Activated CD4-positive, alpha-beta T cell treated with anti-CD3 and anti-CD28 coated beads, Interleukin-2, amount 10 ng/mL, durations not matched to agents 7 days and 5 days (primary cell): ENCODE measurements around the gene TKFC. TPM values are rescaled to one million over a fixed set of nuclear protein-coding genes. Genes with fewer than 3 reads are reported as not detected.

Source experiments
- CTCF ChIA-PET: fragments of 350-600 bp; sonication (Branson Sonifier 250); formaldehyde crosslinking; loops from one replicate; lab custom pipeline; 2021; ENCODE audit warnings: antibody characterized with exemption; lab: Charles Lee
- POLR2A ChIA-PET: fragments of 350-600 bp; sonication (Branson Sonifier 250); formaldehyde crosslinking; loops from one replicate; lab custom pipeline; 2021; ENCODE audit warnings: antibody characterized with exemption; lab: Charles Lee
- DNase-seq: peaks from one replicate; pipeline ENCODE4 v3.0.0-alpha.2; 2020
- H3K27ac Mint-ChIP-seq: one replicate; pipeline ENCODE4 v1.8.0; 2021; ENCODE audit warnings: mild to moderate bottlenecking, moderate library complexity, mixed read lengths
- H3K27me3 Mint-ChIP-seq: one replicate; pipeline ENCODE4 v1.8.0; 2021; ENCODE audit warnings: mixed read lengths
- H3K36me3 Mint-ChIP-seq: one replicate; pipeline ENCODE4 v1.8.0; 2021; ENCODE audit warnings: low read depth, mixed read lengths
- H3K4me1 Mint-ChIP-seq: one replicate; pipeline ENCODE4 v1.8.0; 2021; ENCODE audit warnings: mixed read lengths
- H3K4me3 Mint-ChIP-seq: one replicate; pipeline ENCODE4 v1.8.0; 2021; ENCODE audit warnings: mild to moderate bottlenecking, moderate library complexity, mixed read lengths
- H3K9me3 Mint-ChIP-seq: one replicate; pipeline ENCODE4 v1.8.0; 2021; ENCODE audit warnings: mixed read lengths
- total RNA-seq, 2 experiments: library from RNA; stranded (reverse); gene quantifications; one replicate each; pipeline ENCODE4 v1.2.3, GENCODE V29; 2021

Gene TKFC
- total RNA-seq, 2 experiments from 2014 or later, result 40.0 to 46.9 TPM

DNA sequence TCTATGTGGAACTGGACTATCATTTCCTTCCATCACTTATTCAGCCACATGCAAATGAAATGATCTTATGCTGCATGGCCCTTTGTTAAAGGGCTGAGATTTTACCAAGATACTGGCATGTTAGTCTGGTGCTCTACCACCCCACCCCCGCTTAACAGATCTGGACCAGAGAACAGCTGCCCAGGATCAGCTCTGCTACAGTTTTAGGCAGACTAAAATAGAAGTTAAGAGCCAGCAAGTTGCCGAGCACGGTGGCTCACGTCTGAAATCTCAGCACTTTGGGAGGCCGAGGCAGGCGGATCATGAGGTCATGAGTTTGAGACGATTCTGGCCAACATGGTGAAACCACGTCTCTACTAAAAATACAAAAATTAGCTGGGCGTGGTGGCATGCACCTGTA lies 4.7 kb upstream of the TKFC start:
- H3K9me3 Mint-ChIP-seq, result no peaks in the 10 kb centered on the region
- H3K4me1 Mint-ChIP-seq, result peaks cover 35% of the 10 kb centered on the region
- POLR2A ChIA-PET, result no interaction called here
- DNase-seq, result no peak
- H3K27ac Mint-ChIP-seq, result no peak overlapping the region
- no peak overlapping the region for H3K4me3 Mint-ChIP-seq
- CTCF ChIA-PET, result interaction anchor here (0.5 to 1.2 kb wide), 3 partner anchors 54 to 263 kb away, joined by 3 read pairs; no protein-coding TSS in a partner anchor
- no peaks in the 10 kb centered on the region for H3K27me3 Mint-ChIP-seq
- peaks cover 51% of the 10 kb centered on the region for H3K36me3 Mint-ChIP-seq

DNA sequence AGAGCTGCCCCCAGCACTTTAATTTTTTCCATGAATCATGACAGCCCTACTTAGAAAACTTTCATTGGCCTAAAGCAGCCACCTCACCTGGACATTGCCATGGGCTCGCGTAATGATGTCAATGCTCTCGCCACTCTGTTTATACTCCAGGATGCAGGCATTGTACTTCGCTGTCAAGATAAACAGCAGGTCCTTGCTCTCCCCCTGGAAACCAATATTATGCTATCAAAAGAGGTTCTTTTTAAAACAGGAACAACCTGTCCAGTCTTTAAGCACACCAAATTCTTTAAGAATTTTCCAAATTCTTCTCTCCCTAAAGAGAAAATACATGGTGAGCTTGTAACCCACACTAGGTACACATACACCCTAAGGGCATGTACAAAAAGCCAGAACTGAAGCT lies 3.2 kb upstream of the TKFC start:
- H3K9me3 Mint-ChIP-seq, result no peaks in the 10 kb centered on the region
- no peak overlapping the region for H3K27ac Mint-ChIP-seq
- no peak overlapping the region for H3K4me3 Mint-ChIP-seq
- H3K4me1 Mint-ChIP-seq, result peaks cover 49% of the 10 kb centered on the region
- peaks cover 40% of the 10 kb centered on the region for H3K36me3 Mint-ChIP-seq
- CTCF ChIA-PET, result interaction anchor here (0.9 to 1.5 kb wide), 4 partner anchors 13 to 117 kb away, joined by 3 to 4 read pairs (median 3); no protein-coding TSS in a partner anchor
- no peak for DNase-seq
- no peaks in the 10 kb centered on the region for H3K27me3 Mint-ChIP-seq
- POLR2A ChIA-PET, result no interaction called here

DNA sequence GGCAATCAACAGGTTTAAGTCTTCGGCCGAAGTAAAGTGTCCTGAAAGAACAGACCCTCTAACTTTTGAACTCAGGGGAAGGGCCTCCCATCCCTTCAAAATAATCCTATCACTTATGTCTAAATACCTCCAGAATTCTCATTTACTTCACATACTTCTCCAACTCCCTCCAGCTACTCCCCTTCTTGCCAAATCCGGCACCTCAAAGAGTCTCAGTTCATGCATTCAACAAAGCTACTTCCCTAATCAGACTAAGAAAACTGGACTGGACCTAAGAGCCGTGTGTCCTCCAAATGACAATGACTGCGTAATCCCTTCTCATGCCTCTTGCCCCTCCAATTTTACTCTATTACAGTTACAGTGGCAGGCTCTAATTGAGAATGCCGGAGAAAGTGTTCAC lies 1.4 kb upstream of the TKFC start:
- peaks cover 33% of the 10 kb centered on the region for H3K36me3 Mint-ChIP-seq
- H3K4me1 Mint-ChIP-seq, result peaks cover 66% of the 10 kb centered on the region
- H3K27ac Mint-ChIP-seq, result peak overlapping the region; percentile 99
- ChIA-PET CTCF (interaction anchor here (1.4 kb wide), 1 partner anchor 54 kb away, joined by 5 read pairs; no protein-coding TSS in a partner anchor), POLR2A (no interaction called here)
- H3K27me3 Mint-ChIP-seq, result no peaks in the 10 kb centered on the region
- DNase-seq, result no peak
- H3K9me3 Mint-ChIP-seq, result no peaks in the 10 kb centered on the region
- H3K4me3 Mint-ChIP-seq, result peak overlapping the region; percentile 97

DNA sequence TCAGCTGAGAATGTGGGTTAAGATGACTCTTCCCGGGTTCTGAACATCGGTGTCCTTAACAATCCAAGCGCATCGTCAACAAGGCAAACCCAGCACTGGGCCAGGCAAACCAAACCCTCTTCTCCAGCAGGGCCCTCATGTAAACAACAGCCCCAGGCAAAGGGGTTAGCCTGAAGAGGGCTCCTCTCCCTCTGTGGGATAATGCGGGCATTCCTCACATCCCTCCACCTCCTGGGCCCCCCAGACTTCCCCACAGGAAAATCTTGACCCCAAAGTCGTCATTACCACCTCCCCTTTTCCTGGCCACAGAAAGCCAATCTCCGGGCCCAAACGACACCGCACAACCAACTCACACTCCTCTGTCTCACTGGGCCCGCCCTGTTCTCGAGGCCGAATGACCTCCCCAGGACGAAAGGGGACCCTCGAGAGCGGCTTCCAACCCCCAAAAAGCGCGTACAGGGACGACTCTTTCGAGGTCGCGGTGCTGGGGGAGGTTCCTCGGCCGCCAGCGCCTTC lies 689 bp upstream of the TKFC start:
- Mint-ChIP-seq H3K4me1 (peaks cover 72% of the 10 kb centered on the region), H3K9me3 (no peaks in the 10 kb centered on the region), H3K27ac (peak overlapping the region; percentile 99), H3K27me3 (no peaks in the 10 kb centered on the region), H3K36me3 (peaks cover 33% of the 10 kb centered on the region), H3K4me3 (peak overlapping the region; percentile 97)
- peak; percentile 18 for DNase-seq
- ChIA-PET CTCF (interaction anchor here (1.4 kb wide), 1 partner anchor 53 kb away, joined by 5 read pairs; no protein-coding TSS in a partner anchor), POLR2A (no interaction called here)

DNA sequence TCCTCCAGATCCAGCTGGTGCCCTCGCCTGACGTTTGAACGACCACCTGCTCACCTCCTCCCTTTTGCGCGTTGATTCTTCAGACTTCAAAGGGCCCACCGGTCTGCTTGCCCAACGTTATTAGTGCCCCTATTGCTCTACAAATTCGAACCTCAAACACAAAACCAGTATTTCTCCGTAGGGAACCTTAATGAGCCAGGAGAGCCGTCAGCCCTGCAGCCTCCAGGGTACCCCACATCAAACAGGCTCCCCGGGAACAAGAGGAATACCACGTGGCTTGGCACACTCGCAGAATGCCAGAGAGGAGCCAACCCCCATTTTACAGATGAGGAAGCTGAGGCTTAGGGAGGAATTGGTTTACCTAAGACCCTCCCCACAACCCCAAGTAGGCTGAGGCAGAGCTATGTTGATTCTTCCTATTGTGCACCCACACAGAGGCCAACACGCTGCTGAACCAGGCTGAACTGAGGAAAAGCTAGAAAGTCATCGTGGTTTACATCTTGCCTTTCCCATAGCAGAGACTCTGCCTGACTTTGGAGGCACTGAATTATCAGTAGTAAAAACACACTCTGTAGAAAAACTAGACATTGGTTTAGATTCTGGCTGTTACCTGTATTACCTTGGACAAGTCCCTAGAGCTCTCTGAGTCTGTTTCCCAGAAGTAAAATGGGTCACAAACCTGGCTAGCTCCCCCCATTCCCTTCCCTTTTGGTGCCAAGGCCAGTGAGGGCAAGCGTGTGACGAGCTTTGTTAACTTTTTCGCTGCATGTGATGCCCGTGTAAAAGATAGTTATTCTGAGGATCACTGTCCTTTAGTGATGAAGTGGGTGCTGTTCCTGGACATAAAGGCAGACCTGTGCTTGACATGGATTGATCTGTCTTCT lies 764 bp downstream of the TKFC start:
- ChIA-PET POLR2A (interaction anchor here (1.2 kb wide), 1 partner anchor 29 kb away, joined by 5 read pairs; the partner anchor contains the start of gene TMEM138), CTCF (interaction anchor here (0.6 to 4.6 kb wide), 11 partner anchors 15 to 102 kb away, joined by 3 to 88 read pairs (median 4); partner anchors contain the start of genes CYB561A3, TMEM138 and TMEM216)
- no peak for DNase-seq
- Mint-ChIP-seq H3K36me3 (peaks cover 24% of the 10 kb centered on the region), H3K9me3 (no peaks in the 10 kb centered on the region), H3K4me3 (peak overlapping the region; percentile 97), H3K4me1 (peaks cover 67% of the 10 kb centered on the region), H3K27me3 (no peaks in the 10 kb centered on the region), H3K27ac (peak overlapping the region; percentile 99)

DNA sequence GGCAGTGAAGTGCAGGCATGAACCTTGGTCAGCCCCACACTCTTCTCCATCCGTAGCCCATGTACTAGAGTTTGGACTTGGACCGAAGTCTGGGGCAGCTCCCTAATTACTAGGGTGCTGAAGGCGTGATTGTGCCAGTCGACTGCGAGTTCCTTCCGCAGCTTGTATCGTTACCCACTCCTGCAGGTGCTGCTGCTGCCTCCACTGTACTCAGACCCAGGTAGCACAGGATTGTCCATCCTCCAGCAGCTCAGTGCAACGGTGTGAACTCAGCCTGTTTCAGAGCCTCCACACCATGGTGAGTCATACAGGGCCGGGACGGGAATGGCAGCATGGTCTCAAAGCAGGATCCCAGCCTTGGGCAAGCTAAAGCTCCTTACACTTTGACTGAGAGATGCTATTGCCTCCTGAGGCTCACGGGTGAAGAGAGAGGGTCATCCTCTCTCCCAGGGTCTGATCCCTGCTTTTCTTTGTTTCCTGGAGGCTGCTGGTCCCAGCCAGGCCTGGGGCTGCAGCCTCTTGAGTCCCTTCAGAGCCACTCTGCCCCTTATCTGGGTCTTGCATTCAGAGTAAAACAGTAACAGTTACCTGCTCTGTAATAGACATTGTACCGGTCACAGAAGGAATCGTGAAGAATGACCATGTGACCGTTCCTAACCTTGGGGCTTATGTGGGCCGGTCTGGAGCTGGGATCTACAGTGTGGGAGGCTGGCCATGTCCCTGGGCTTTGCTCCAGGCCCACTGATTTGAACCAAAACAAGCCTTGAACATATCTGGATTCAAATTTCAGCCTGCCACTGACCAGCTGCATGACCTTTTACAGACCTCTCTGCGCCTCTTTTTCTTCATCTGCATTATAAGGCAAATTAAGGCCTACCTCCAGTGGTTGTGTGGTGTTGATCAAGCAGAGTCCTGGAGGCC lies 1.7 kb downstream of the TKFC start:
- H3K27me3 Mint-ChIP-seq, result no peaks in the 10 kb centered on the region
- H3K4me3 Mint-ChIP-seq, result peak overlapping the region; percentile 97
- no peaks in the 10 kb centered on the region for H3K9me3 Mint-ChIP-seq
- POLR2A ChIA-PET, result no interaction called here
- H3K27ac Mint-ChIP-seq, result peak overlapping the region; percentile 99
- peaks cover 18% of the 10 kb centered on the region for H3K36me3 Mint-ChIP-seq
- CTCF ChIA-PET, result interaction anchor here (0.6 to 4.6 kb wide), 14 partner anchors 11 to 101 kb away, joined by 3 to 88 read pairs (median 4); partner anchors contain the start of genes CYB561A3, TMEM138 and TMEM216
- DNase-seq, result no peak
- peaks cover 61% of the 10 kb centered on the region for H3K4me1 Mint-ChIP-seq

DNA sequence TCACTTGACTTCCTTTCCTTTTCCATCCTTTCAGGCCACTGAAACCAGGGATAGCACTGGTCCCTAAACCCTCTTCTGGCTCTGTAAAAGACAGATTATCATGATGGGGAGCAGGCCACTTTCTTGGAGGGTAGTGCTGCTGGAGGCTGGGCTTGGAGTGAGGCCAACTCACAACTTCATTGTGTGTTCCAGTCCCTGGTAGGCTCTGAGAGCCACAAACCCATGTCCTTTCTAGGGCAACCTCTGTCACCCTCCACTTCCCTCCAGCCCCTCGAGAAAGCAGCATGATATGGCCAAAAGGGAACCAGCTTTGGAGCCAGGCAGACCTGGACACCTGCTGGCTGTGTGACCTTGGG lies 2.3 kb downstream of the TKFC start:
- H3K4me3 Mint-ChIP-seq, result no peak overlapping the region
- H3K36me3 Mint-ChIP-seq, result peaks cover 12% of the 10 kb centered on the region
- H3K4me1 Mint-ChIP-seq, result peaks cover 56% of the 10 kb centered on the region
- no peaks in the 10 kb centered on the region for H3K9me3 Mint-ChIP-seq
- peak overlapping the region; percentile 36 for H3K27ac Mint-ChIP-seq
- ChIA-PET POLR2A (interaction anchor here (1.0 kb wide), 1 partner anchor 13 kb away, joined by 5 read pairs; no protein-coding TSS in a partner anchor), CTCF (interaction anchor here (0.9 to 4.6 kb wide), 17 partner anchors 10 to 105 kb away, joined by 3 to 88 read pairs (median 9); partner anchors contain the start of genes CYB561A3, TMEM138 and TMEM216)
- no peak for DNase-seq
- no peaks in the 10 kb centered on the region for H3K27me3 Mint-ChIP-seq

DNA sequence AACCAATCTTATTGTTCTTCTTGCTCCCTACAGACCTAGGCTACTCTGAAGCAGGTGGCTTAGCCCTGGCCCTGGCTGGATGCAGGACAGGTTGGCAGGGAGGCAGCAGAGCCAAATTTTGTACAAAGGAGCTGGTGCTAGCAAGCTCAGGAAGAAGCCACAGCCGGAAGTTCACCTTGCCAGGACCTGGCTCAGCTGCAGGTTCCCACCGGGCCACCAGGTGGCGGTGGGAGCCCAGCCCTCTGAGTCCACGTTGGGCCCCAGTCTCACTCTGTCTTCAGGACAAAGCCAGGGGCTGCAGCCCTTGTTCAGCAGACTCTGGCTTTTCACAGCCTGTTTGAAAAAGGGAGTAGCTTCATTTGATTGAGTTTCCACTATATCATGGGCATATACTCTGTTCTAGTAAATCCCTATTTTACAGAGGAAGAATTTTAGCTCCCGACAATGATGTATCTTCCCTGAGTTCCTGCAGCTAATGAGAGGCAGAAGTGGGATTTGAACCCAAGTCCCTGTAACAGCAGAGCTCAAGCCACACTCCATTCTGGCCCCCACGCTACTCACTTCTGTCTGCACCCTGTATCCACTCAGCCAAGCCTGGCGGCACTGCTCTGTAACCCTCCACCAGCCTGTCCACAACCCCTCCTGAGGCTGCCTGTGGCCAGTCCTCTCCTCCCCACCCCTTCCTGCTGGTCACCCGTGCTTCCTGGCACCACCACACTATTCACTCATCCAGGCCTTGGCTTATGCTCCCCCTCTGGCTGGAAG lies 3.3 kb downstream of the TKFC start:
- no peaks in the 10 kb centered on the region for H3K27me3 Mint-ChIP-seq
- ChIA-PET POLR2A (interaction anchor here (0.5 to 1.2 kb wide), 6 partner anchors 12 to 56 kb away, joined by 3 to 8 read pairs (median 4); partner anchors contain the start of genes CYB561A3, TMEM138 and TMEM216), CTCF (interaction anchor here (0.6 to 4.6 kb wide), 35 partner anchors 9 to 434 kb away, joined by 3 to 88 read pairs (median 6); partner anchors contain the start of genes CPSF7, CYB561A3, SDHAF2 and TMEM138)
- peak; percentile 85 for DNase-seq
- peaks cover 7% of the 10 kb centered on the region for H3K36me3 Mint-ChIP-seq
- no peaks in the 10 kb centered on the region for H3K9me3 Mint-ChIP-seq
- H3K4me1 Mint-ChIP-seq, result peaks cover 47% of the 10 kb centered on the region
- H3K4me3 Mint-ChIP-seq, result no peak overlapping the region
- H3K27ac Mint-ChIP-seq, result peak overlapping the region; percentile 89

DNA sequence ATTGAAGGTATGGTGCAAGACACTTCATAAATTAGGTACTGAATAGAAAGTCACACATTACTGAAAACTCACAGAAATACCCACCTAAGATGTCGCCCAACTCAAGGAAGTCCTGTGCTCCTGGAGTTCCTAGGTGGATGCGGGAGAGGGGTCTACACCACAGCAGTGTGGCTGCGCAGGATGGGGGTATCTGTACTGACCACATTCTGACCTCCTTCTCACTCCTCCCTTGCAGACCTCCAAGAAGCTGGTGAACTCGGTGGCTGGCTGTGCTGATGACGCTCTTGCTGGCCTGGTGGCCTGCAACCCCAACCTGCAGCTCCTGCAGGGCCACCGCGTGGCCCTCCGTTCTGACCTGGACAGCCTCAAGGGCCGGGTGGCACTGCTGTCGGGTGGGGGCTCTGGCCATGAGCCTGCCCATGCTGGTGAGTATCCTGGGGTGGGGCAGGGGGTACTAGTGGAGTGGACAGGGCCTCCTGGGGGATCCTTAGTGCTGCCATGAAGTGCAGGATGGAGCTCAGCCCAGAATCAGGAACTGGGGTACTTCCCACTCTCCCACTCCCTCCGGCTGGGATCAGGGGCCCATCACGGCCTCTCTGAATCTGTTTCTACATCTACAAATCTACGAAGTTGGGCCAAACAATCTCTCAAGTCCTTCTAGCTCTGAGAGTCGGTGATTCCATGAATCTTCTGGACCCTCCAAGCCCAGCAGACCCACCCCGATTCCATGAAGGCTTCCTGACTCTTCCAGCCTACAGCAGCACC lies 4.9 kb downstream of the TKFC start:
- ChIA-PET CTCF (interaction anchor here (1.3 to 4.2 kb wide), 5 partner anchors 11 to 56 kb away, joined by 3 to 53 read pairs (median 8); partner anchors contain the start of genes CYB561A3 and TMEM138), POLR2A (no interaction called here)

DNA sequence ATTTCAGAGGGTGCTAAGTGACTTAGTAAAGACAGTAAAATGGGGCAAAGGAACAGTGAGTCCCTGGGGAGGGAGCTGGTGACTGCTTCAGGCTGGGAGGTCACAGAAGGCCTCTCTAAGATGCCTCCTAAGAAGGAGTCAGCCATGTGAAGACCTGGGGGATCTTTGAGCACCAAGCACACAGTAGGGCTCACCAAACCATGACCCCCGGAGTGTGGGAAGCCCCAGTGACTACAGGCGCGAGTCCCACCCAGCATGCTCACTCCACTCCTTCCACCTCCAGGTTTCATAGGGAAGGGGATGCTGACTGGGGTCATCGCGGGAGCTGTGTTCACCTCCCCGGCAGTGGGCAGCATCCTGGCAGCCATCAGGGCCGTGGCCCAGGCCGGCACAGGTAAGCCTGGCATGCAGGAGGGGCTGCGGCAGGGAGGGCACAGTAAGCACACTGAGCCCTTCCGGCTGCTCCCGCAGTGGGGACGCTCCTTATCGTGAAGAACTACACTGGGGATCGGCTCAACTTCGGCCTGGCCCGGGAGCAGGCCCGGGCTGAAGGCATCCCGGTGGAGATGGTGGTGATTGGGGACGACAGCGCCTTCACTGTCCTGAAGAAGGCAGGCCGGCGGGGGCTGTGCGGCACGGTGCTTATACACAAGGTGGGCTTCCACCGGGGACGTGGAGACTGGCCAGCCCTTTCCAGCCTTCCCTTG lies 5.9 kb downstream of the TKFC start:
- Mint-ChIP-seq H3K4me3 (no peak overlapping the region), H3K9me3 (no peaks in the 10 kb centered on the region), H3K4me1 (peaks cover 31% of the 10 kb centered on the region), H3K36me3 (no peaks in the 10 kb centered on the region), H3K27ac (no peak overlapping the region), H3K27me3 (no peaks in the 10 kb centered on the region)
- ChIA-PET CTCF (interaction anchor here (0.7 to 1.8 kb wide), 4 partner anchors 47 to 673 kb away, joined by 3 to 8 read pairs (median 3); no protein-coding TSS in a partner anchor), POLR2A (no interaction called here)
- no peak for DNase-seq

More for the DNA sequence above, 4.9 kb downstream of the TKFC start:
- no peak overlapping the region for H3K27ac Mint-ChIP-seq
- peaks cover 38% of the 10 kb centered on the region for H3K4me1 Mint-ChIP-seq
- H3K4me3 Mint-ChIP-seq, result no peak overlapping the region
- DNase-seq, result no peak
- no peaks in the 10 kb centered on the region for H3K36me3 Mint-ChIP-seq
- no peaks in the 10 kb centered on the region for H3K27me3 Mint-ChIP-seq
- H3K9me3 Mint-ChIP-seq, result no peaks in the 10 kb centered on the region
